ENCODE measurements around the gene GJB5.

GJB5 gene

GRCh38 chr1:34759503-34760357, 4.9 kb downstream of the GJB5 start, which contains the start of gene GJB4:
Gene GJB4 (plus strand): TSS chr1:34759740. CDS start chr1:34761255, 1,515 bp downstream.
- DNase-seq (ENCODE audit: low spot score), result no peak
- in situ Hi-C loops (cut with MboI; ENCODE audit: low sequenced_read_pairs, unreplicated experiment), result no loop called here
- no peak for TF ChIP-seq CTCF (IDR thresholded peaks at IDR 0.05; ENCODE audit: borderline replicate concordance, control extremely low read depth, extremely low read depth, insufficient read depth, missing control alignments)

GRCh38 chr1:34761176-34761761, 6.4 kb downstream of the GJB5 start:
- no peak for TF ChIP-seq CTCF (IDR thresholded peaks at IDR 0.05; ENCODE audit: borderline replicate concordance, control extremely low read depth, extremely low read depth, insufficient read depth, missing control alignments)
- in situ Hi-C loops (cut with MboI; ENCODE audit: low sequenced_read_pairs, unreplicated experiment), result no loop called here
- DNase-seq (ENCODE audit: low spot score), result no peak

GRCh38 chr1:34761776-34762307, 7.0 kb downstream of the GJB5 start:
- no peak for DNase-seq (ENCODE audit: low spot score)
- no peak for TF ChIP-seq CTCF (IDR thresholded peaks at IDR 0.05; ENCODE audit: borderline replicate concordance, control extremely low read depth, extremely low read depth, insufficient read depth, missing control alignments)
- in situ Hi-C loops (cut with MboI; ENCODE audit: low sequenced_read_pairs, unreplicated experiment), result no loop called here

- in situ Hi-C loops (cut with MboI; ENCODE audit: low sequenced_read_pairs, unreplicated experiment), result no loop called here
- no peak for DNase-seq (ENCODE audit: low spot score)
- no peak for TF ChIP-seq CTCF (IDR thresholded peaks at IDR 0.05; ENCODE audit: borderline replicate concordance, control extremely low read depth, extremely low read depth, insufficient read depth, missing control alignments)
These were observed 7.8 kb downstream of the GJB5 start for GRCh38 chr1:34762474-34763141.

- DNase-seq (ENCODE audit: low spot score), result no peak
- in situ Hi-C loops (cut with MboI; ENCODE audit: low sequenced_read_pairs, unreplicated experiment), result no loop called here
- no peak for TF ChIP-seq CTCF (IDR thresholded peaks at IDR 0.05; ENCODE audit: borderline replicate concordance, control extremely low read depth, extremely low read depth, insufficient read depth, missing control alignments)
These were observed 8.4 kb downstream of the GJB5 start for GRCh38 chr1:34763142-34763781.

GRCh38 chr1:34768856-34769255, 14.0 kb downstream of the GJB5 start:
- in situ Hi-C loops (cut with MboI; ENCODE audit: low sequenced_read_pairs, unreplicated experiment), result no loop called here
- no peak for TF ChIP-seq CTCF (IDR thresholded peaks at IDR 0.05; ENCODE audit: borderline replicate concordance, control extremely low read depth, extremely low read depth, insufficient read depth, missing control alignments)
- no peak for DNase-seq (ENCODE audit: low spot score)
